GM18519 (cell line): ENCODE data around the gene NOP56.

Experiments used
- ATAC-seq: cut with Tn5 transposase; IDR thresholded peaks from one replicate; pipeline ENCODE4 v1.9.1; 2021; ENCODE audit warnings: mild to moderate bottlenecking, moderate library complexity; ENCODE audit not compliant: unreplicated experiment, low FRiP score

NOP56 gene

GRCh38 chr20:2640260-2640659, 12.2 kb upstream of the NOP56 start:
- no peak for ATAC-seq

GRCh38 chr20:2640899-2641298, 11.5 kb upstream of the NOP56 start:
- ATAC-seq: no peak

DNA sequence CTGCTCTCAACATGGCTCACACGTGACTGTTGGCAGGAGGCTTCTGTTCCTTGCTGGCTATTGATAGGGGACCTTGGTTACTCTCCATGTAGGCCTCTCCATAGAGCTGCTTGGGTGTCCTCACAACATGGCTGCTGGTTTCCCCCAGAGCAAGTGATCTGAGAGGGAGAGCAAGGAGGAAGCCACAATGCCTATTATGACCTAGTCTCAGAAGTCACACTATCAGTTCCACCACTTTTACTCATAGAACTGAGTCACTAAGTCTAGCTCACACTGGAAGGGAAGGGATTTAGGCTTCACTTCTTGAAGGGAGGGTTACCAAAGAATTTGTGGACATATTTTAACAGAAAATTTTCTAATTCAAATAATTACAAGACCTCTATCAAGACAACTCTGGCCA, 8.7 kb upstream of the NOP56 start:
- ATAC-seq: no peak

DNA sequence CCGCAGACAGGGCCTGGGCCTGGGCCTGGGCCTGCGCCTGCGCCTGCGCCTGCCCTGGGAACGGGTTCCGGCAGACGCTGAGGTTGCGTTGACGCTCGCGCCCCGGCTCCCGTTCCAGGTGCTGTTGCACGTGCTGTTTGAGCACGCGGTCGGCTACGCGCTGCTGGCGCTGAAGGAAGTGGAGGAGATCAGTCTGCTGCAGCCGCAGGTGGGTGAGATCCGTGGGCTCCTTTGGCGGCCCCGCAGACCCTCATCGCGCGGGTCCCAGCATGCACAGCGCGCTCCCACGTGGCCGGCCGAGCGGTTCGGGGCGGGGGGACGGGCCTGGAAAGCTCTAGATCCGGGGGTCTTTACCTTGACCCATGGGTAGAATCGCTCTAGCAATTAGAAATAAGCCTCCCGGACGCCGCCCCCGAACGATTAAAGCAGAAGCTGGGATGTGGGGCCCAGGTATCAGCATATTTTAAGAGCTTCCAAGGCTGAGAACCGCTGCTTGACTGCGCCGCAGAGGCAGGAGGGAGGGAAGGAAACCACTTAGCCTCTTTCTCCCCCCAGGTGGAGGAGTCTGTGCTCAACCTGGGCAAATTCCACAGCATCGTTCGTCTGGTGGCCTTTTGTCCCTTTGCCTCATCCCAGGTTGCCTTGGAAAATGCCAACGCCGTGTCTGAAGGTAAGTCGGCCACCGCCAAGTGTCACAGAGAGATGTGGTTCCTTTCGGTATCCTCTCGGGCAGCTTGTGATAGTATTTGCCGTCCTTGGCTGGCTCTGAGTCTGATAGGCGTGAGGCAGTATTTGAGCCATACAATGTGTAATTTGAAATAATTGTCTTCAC, 508 bp downstream of the NOP56 start:
- peak; percentile 20 for ATAC-seq

DNA sequence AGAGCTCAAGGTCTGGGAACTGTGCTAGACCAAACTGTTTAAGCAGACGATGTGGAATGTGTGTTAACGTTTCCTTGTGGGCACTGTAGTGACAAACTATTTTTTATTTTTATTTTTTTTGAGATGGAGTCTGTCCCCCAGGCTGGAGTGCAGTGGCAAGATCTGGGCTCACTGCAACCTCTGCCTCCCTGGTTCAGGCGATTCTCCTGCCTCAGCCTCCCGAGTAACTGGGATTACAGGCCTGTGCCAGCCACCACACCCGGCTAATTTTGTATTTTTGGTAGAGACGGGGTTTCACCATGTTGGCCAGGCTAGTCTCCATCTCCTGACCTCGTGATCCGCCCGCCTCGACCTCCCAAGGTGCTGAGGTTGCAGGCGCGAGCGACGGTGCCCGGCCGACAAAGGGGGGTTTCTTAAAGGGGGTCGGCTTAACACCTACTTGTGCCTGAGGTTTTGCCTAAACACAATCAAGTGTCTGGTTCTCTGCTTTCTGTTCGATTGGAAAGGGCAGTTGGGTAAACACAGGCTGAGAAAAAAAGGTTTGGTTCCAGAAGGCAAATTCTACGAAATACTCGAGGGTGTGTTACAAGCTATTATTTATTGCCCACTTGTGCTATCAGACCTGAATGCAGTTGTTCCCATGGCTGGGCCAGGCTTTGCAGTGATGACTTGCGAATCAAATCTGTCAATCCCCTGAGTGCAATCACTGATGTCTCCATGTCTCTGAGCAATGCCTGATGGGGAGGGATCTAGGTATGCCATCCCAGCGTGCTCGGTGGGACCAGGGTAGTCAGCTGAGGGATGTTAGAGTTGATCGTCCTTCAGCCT, 1.3 kb downstream of the NOP56 start:
- ATAC-seq: no peak

GRCh38 chr20:2654384-2654822, 2.0 kb downstream of the NOP56 start:
- ATAC-seq: no peak

- no peak for ATAC-seq
These were observed 2.4 kb downstream of the NOP56 start for GRCh38 chr20:2654831-2655230.

- no peak for ATAC-seq
These were observed 3.1 kb downstream of the NOP56 start for GRCh38 chr20:2655331-2656116.

DNA sequence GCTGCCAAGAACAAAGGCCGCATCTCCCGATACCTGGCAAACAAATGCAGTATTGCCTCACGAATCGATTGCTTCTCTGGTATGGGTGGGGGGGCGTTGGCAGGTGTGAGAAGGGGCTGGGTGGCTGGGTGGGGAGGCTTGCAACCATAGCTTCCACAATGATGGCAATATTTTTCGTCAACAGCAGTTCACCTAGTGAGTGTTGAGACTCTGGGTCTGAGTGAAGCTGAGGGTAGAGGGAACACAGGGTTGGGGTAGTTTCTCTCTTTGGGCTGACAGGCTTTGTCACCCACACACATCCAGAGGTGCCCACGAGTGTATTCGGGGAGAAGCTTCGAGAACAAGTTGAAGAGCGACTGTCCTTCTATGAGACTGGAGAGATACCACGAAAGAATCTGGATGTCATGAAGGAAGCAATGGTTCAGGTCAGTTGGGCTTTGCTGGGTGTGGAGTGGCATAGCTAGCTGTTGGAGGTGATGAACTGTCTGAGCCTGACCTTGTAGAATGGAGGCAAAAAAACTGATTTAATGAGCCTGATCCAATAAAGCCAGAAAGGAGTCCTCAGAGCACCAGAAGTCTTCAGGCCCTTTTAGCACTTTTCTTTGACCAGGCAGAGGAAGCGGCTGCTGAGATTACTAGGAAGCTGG, 4.2 kb downstream of the NOP56 start:
- no peak for ATAC-seq

DNA sequence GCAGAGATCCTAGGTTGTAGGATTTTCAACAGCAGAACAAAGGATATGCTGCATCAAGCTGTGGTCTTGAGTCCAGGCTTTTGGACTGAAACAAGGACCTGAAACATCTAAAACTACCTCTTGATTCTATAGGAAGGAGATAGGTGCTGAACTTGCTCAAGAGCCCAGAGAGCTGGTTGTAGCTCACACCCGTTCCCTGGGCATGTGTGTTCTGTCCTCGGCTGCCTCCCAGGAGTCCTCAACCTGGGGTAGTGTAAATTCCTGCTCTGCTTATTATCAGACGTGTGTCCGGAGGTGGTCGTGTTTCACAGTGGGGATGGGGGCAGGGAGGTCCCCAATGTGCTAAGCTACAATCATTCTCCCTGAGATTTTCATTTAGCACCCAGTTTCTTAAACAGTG, 4.8 kb downstream of the NOP56 start:
- ATAC-seq: no peak

- no peak for ATAC-seq
These were observed 5.2 kb downstream of the NOP56 start for GRCh38 chr20:2657674-2658073.

DNA sequence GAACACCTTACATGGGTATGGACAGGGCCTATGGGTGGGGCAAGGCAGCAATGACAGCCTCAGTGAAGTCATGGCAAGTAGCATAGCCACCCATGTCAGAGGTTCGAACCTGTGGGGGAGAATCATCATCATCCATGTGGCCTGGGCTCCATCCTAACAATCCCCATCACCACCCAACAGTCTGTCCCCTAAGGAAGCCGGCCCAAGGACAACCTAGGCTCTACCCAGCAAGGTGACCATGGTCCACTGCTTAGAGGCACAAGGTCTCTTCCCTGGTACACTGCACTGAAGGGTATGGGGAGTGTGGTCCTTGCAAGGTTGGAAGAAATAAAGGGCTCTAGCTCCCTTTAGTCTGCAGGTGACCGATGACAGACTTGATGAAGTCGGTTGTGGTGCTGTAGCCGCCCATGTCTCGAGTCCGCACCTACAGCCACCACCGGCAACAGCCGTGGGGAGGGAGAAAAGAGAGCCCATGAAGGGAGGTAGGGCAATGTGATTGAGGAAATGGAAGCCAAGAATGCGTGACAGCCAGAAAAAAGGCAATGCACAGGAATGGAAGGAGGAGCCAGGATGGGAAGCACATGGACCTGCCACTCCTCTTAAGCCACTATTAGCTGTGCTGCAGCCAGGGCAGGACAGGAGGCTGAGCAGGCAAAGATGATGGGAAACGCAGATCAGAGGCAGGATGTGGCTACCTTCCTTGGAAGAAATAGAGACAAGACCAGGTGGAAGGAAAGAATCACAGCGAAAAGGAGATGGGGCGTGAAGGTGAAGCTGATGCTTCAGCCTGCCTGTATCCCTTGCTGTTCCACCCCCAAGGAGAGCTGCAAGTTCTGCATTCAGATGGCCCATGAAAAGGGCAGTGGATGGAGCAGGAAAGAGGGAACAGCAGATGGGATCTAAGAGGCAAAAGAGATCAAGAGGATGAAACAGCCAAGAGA, 6.3 kb downstream of the NOP56 start:
- no peak for ATAC-seq

DNA sequence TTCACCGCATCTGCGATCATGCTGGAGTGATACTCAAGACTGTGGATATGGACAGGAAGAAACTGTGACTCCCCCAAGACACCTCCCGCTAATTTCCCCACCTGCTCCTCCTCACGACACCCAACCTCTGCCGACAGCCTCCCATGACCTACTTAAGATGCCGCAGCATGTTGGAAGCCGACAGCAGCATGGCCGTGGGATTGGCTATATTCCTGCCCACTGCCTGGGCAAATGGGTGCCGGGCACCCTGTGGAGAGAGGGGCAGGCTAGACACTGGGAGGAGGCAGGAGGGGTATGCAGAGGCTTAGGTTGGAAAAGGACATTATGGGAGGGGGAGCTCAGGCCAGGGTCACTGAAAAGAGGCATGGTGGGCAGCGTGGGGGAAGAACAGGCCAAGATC, 7.1 kb downstream of the NOP56 start:
- no peak for ATAC-seq

DNA sequence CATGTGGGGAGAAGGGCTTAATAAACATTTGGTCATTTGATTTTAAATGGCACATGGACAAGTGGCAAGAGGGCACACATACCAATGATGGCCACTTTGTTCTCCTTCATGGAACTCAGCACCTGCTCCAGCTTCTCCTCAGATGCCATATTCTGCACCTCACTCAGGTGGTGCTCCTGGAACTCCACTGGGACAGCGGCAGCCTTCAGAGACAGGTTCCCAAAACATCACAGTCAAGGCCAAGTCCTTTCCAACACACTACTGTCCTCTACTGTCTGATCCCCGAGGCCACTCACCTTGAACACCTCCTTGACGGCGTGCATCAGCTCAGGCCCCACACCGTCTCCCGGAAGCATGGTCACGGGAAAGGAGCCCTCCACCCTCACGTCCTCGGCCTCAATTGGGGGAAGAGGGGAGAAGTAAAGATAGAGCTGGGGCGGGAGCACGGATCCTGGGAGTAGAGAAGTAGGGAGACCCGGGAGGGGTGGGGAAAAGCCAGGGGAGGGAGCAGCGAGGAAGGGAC, 11.0 kb downstream of the NOP56 start:
- no peak for ATAC-seq

DNA sequence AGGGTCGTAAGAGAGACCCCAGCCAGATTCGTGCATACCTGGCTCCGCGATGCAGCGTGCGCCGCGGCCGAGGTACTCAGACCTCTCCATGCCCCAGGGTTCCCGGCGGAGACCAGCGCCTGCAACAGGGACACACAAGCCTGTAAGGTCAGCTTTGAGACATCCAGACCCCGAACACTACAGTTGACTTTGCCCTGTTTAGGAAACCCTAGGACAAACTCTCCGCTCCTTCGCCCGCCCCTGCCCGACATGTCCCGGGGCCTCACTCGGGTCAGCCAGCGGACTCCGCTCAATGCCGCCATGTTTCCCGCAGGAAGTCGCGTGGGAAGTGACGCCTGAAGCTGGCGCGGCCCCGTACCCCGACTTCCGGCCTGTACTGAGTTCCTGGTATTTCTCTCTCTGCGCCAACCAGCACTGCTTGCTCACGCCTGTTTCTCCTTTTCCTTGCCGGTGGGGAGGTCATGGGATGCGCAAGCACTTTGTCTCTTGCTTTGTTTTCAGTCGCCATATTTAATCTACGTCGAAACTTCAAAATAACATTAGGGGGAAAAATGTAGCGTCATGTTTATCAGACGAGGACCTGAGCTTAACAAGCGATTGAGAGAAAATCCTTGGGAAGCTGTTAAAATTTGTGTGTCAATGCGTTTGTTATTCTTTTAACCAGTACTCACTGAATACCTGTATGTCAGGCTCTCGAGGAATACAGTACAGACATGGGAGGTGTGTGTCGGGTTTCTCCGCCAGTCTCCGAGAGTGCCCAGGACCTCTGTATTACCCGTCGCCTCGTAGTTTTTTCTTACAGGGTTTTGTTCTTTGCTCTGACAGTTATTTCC, 11.7 kb downstream of the NOP56 start, which contains the start of gene IDH3B:
TSS of gene IDH3B (minus strand) at position 330 of the 833 bp plus-strand sequence. CDS start at position 302, 28 bp downstream.
- ATAC-seq: peak; percentile 58

- ATAC-seq: no peak
These were observed 19.5 kb downstream of the NOP56 start for GRCh38 chr20:2671977-2672376.

DNA sequence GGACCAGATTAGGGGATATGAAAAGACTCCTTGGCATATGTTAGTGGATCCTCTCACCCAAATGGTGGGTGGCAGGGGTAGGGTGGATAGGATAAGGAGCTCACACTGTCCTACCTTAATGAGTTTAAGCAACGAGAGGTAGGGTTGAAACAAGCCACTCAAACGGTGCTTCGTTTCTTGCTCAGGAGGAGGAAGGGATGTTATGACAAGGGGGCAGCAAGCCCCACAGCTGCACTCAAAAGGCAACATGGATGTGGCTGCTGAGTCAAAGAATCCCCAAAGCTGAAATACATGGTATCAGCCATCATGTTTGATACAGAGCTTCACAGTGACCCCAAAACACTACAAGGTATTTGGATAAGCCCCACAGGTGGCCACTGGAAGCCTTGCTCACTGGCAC, 20.0 kb downstream of the NOP56 start:
- no peak for ATAC-seq

GRCh38 chr20:2673453-2673852, 21.0 kb downstream of the NOP56 start:
- no peak for ATAC-seq
